T47D (cell line): ENCODE data around the gene UBAP1.
"Not testable (repeated sequence)": the region's sequence is repeated elsewhere in the genome, so short reads cannot be mapped to it uniquely, and the experiment has no call there.

Source experiments
- DNase-seq, 2 experiments: peaks; one replicate each; pipeline versions ENCODE4 v3.0.0 to v3.0.0-alpha.2; 2011 to 2012; ENCODE audit warnings: low read depth in 1 of 2, low spot score in 1 of 2
- JUND ChIP-seq: IDR thresholded peaks from 2 replicates; pipeline ENCODE4 v1.6.1; 2012; ENCODE audit warnings: low read depth
- in situ Hi-C: cut with HindIII; loops from 2 replicates; pipeline ENCODE4 v1.10.0; 2016; ENCODE audit warnings: low sequenced_read_pairs, low pct_unique_long_range_greater_than_20kb

UBAP1 gene

DNA sequence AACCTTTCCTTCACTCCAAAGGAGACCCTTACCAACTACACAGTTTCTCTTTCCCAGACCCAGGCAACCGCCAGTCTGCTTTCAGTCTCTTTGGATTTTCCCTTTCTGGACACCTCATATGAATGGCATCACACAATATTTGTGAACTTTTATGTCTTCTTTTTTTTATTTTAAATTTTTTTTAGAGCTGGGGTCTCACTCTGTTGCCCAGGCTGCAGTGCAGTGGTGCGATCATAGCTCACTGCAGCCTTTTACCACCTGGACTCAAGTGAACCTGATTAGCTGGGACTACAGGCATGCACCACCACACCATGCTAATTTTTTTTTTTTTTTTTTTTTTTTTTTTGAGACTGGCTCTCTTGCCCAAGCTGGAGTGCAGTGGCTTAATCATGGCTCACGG lies 37.5 kb downstream of the UBAP1 start:
- in situ Hi-C loops: no loop called here
- no peak for DNase-seq
- no peak for TF ChIP-seq JUND

DNA sequence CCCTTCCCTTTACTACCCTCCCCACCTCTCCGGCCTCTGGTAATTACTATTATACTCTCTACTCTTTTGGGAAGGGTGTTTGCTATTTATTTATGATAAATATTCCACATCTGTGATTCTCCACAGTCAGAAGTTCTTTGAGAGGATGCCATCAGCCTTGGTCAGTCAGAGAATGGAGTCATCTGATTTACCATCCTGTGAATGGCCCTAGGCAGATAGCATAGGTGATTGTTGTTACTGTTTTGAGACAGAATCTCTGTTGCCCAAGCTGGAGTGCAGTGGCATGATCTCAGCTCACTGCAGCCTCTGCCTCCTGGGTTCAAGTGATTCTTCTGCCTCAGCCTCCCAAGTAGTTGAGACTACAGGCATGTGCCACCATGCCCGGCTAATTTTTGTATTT lies 38.2 kb downstream of the UBAP1 start:
- in situ Hi-C loops: not testable (repeated sequence)

DNA sequence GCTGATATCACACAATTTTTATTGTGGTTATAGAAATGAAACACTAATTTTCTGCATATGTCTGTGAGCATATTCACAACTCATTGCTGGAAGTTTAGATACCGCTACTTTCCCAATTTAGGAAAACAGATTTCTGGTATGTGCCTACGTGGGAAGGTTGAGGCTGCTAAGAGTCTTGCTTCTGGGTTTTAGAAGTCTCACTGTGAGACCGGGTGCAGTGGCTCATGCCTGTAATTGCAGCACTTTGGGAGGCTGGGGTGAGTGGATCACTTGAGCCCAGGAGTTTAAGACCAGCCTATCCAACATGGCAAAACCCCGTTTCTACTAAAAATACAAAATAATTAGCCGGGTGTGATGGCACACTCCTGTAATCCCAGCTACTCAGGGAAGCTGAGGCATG lies 39.6 kb downstream of the UBAP1 start:
- TF ChIP-seq JUND: no peak
- peak in 1 of 2 experiments; percentile 6 for DNase-seq
- in situ Hi-C loops: no loop called here

More for the DNA sequence above, 38.2 kb downstream of the UBAP1 start:
- DNase-seq: not testable (repeated sequence)

GRCh38 chr9:34219421-34219820 lies 40.6 kb downstream of the UBAP1 start:
- no peak for DNase-seq
- in situ Hi-C loops: no loop called here
- no peak for TF ChIP-seq JUND

DNA sequence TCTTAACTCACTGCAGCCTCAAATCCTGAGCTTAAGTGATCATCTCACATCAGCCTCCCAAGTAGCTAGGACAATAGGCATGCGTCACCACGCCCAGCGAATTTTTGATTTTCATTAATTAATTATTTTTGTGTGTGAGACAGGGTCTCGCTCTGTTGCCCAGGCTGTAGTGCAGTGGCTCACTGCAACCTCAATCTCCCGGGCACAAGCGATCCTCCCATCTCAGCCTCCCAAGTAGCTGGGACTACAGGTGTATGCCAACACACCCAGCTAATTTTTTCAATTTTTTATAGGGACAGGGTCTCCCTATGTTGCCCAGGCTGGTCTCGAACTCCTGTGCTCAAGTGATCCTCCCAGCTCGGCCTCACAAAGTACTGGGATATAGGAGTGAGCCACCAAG lies 41.4 kb downstream of the UBAP1 start:
- DNase-seq: no peak
- TF ChIP-seq JUND: no peak
- in situ Hi-C loops: no loop called here

DNA sequence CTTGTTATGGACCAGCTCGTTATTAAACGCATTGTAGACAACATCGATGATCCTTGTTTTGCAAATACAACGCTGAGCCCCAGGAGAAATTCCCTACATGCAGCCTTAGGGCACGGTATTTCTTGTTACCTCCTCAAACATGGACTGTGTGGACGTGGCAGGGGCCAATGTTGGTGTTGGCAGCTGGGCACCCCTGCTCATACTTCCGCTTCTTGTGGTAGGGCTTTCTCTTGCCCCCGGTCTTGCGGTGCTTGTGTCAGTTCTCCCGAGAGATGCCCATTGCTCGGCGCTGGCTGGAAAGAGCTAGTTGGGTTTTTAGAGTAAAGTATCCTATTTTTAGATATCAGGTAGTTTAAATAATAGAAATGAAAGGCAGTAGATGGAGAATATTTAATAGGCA lies 45.5 kb downstream of the UBAP1 start:
- no peak for TF ChIP-seq JUND
- DNase-seq: no peak
- in situ Hi-C loops: no loop called here

DNA sequence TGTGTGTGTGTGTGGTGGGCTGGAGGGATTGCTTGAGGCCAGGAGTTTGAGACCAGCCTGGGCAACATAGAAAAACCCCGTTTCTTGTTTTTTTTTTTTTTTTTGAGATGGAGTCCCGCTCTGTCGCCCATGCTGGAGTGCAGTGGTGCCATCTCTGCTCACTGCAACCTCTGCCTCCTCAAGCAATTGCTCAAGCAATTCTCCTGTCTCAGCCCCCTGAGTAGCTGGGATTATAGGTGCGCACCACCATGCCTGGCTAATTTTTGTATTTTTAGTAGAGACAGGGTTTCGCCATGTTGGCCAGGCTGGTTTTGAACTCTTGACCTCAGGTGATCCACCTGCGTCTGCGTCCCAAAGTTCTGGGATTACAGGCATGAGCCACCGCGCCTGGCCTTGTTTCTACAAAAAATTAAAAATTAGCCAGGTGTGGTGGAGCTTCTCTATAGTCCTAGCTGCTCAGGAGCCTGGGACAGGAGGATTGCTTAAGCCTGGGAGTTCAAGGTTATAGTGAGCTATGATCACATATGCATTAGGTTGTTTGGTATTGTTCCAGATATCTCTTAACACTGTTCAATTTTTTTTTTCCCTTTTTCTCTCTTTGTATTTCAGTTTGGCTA lies 47.4 kb downstream of the UBAP1 start:
- in situ Hi-C loops, DNase-seq: not testable (repeated sequence)

GRCh38 chr9:34227445-34227844 lies 48.6 kb downstream of the UBAP1 start:
- no peak for TF ChIP-seq JUND
- no peak for DNase-seq
- in situ Hi-C loops: no loop called here

GRCh38 chr9:34230556-34230955 lies 51.7 kb downstream of the UBAP1 start:
- in situ Hi-C loops: no loop called here
- no peak for DNase-seq
- no peak for TF ChIP-seq JUND

GRCh38 chr9:34232201-34232600 lies 53.4 kb downstream of the UBAP1 start:
- in situ Hi-C loops: no loop called here
- no peak for TF ChIP-seq JUND
- DNase-seq: no peak

- TF ChIP-seq JUND: no peak
- no peak for DNase-seq
- in situ Hi-C loops: no loop called here
Measured at GRCh38 chr9:34233672-34234071, 54.8 kb downstream of the UBAP1 start.

GRCh38 chr9:34237836-34238235 lies 59.0 kb downstream of the UBAP1 start:
- DNase-seq: no peak
- in situ Hi-C loops: no loop called here
- TF ChIP-seq JUND: no peak

- DNase-seq: no peak
- in situ Hi-C loops: no loop called here
- TF ChIP-seq JUND: no peak
Measured at GRCh38 chr9:34240006-34240405, 61.2 kb downstream of the UBAP1 start.

DNA sequence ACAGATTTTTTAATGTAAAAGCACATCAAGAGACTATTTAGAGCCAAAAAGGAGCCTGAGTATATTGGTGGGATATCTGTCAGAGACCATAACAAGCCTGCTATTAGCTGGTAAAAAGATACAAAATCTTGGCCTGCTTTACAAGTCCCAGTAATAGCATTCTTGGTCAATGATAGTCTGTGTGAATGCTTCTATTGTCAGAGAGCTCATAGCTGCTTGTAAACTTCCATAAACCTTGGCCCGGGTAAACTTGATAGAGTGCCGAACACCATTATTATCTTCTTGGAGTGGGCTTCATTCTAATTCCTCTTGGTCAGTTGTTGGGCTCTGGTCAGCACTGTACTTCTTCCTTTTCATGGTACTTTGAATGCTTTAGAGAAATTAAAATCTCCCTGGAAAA lies 64.0 kb downstream of the UBAP1 start:
- TF ChIP-seq JUND: no peak
- DNase-seq: no peak
- in situ Hi-C loops: no loop called here

DNA sequence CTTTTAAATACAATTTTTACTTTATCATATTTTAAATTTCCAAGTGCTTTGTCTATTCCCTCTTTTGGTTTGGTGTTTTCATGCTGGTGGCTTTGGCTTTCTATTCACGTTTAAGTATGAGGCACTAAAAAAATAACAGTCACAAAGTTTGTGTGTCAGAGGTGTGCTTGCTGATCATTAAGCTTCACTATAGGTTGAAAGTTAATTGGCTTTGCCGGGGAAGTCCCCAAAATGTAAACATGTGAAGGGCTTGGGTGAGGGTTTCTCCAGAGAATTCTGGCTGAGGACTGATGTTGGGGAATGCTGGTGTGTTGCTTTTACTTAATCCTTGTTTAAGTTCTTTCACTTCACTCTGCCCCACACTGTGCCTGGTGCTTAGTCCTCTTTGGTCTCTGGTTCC lies 66.4 kb downstream of the UBAP1 start:
- in situ Hi-C loops, DNase-seq: not testable (repeated sequence)
